Stimulated activated CD8-positive, alpha-beta memory T cell treated with anti-CD3 and anti-CD28 coated beads, Interleukin-15, amount 100 ng/mL, for 24 hours (primary cell): ENCODE results near the gene GBX2.
A peak's percentile ranks its signal among the peaks of the same experiment; 100 is the strongest.

ENCODE experiments used
- DNase-seq: peaks from one replicate; pipeline ENCODE4 v3.0.0-alpha.2; 2020; ENCODE audit warnings: low read depth

Gene GBX2

DNA sequence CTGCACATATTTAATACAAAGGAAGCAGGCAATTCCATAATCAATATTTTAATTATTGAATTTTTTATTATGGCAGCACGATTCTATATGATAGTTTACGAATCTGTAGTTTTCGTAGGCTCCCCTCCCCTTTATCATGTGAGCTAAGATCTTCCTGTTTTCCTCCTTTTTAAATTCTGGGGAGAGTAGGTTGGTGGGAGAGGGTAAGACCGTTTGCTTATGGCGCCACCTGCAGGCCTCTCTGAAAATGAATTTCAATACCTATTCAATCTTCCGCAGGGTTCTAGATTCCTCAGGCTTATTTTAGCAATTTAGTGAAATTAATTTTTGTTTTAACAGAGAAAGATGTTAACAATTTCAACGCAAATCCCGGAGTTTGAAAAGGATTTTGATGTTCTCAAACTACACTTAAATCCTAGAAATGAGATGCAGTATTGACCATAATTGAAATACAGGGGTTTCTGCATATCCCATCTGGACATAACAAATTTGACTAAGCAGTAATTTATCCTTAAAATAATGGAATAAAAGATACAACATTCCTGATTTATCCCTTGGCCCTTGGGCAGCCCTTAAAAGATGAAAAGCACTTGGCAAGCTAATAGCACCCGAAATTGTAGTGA lies 12.8 kb upstream of the GBX2 start:
- no peak for DNase-seq

DNA sequence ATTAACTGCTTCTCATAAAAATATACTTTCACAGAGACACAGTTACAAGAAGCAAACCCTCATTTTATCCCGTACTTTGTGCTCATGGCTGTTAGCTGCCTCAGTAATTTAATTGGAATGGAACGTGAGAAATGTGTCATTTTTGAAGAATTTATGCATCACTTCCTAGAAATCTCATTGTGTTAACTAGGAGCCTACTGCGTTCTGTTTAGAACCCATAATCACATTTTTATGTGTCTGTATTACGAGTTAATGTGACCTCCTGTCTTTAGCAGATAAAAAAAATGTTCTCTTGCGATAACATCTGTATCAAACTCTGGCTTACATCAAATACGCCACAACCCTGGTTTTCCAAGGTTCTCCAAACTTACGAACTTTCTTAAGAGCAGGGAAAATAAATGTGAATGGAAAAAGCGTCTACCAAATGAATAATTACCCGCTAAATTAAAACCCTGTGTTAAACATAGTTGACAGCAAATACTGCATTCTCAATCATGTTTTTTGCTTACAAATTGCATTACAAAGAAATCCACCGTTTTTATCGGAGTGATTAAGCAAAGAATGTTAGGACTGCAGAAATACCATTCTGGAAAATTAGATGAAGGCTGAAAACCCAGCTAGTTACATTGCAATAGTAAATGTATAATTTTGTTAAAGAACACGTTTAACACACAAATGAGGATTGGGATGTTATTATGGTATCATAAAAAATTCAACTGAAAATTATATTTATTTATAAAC lies 12.1 kb upstream of the GBX2 start:
- no peak for DNase-seq

DNA sequence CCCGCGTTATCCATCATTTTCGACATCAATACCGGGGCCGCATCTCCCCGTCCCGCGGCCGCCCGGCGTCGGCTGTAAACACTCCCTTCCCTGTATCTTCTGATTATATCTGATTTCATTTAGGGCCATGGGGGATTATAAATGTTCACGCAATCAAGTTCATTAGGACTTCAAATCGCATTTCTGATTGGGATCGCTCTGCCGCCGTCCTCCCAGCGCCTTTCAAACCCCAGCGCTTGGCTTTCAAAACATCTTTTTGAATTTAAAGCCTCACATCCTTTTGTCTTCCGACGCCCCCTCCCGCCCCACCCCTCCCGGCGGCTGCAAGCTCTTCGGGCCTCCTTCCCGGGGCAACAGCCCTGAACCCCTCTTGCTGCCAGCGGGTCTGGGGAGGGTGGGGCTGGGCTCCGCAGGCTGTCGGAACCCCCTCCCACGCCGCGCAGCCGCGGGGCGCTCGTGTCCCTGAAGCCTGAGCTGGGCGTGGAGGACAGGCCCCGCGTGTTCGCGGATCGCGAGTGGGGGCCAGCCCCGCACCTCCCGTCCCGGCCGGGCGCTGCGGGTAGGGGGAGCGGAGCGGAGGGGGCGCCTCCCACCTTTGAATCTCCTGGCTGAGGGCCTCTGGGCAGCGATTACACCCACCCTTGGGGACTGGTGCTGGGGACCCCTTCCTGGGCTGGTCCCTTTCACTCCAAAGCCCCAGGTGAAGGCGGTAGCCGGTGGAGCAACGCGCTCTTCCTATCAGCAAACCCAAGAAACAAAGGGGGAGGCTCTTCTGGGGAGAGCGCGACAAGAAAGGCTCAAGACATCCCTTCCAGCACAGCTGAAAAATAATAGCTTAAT lies 11.3 kb upstream of the GBX2 start:
- no peak for DNase-seq

DNA sequence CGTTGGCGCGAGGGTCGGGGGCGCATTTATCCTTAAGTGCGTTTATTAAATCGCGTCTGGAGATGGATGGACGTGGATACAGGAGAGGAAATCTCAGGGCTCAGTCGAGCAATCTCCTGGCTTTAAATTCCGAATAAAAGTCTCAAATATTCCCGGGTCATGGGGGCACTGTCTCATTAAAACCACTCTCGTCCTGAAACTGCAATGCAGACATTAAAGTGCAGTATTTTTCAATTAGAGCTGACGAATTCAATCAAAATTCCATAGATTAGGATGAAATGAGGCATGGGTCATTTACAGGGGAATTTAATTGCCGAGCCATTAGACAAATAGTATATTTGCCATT lies 10.7 kb upstream of the GBX2 start:
- DNase-seq = no peak

DNA sequence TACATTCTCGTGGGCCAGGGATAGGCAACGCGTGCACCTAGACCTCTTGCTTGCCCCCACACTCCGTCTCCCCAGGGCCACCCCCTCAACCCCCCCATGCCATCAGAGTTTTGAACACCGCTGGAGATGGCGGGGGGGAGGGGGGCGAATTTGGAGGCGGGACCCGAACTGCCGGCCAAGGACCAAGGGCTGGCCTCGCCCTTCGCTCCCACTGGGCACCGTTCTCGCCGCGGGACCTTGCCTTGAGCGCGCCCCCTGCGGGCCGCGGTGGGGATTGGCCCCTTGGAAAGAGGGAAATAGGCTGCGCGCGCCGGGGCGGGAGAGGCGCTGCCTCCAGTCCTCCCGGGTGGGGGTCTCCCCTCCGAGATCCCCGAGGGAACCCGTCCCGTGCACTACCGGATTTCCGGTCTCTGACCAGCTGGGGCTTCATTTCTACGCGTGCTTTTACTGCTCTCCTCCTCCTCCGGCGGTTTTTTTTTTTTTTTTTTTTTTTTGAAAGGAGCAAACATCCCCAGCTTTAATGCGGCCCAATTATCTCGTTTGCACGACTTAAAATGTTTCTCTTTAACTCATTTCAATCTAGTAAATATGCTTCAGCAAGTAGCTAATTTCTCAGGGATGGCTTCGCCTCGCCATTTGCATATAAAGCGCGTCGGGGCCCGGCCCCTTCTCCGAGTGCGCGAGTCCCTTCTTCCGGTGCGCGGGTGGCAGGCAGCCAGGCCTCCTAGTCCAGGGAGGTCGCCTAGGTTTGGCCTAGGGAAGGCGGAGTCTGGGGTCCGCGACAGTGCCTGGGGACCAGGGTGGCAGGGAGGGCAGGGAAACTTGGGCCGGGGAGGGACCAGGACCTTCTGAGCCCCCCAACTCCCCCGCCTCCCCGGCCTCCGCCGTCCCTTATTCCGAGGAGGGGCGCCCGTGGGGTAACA lies 10.0 kb upstream of the GBX2 start:
- DNase-seq = peak; percentile 21

DNA sequence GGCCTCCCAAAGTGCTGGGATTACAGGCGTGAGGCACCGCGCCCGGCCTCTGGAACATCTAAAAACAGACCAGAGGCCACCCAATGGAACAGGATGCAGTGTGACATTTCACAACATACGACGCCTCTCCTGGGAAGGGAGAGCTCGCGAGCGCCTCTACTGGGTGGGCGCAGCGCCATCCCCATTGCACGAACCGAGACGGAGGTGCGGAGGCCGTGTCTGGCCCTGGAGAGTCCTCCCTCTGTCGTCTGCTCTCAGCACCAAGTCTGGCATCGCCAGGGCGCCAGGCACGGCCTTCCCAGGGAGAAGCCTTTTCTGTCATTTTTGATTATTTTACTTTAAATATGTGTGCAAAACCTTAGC lies 9.4 kb upstream of the GBX2 start:
- no peak for DNase-seq

DNA sequence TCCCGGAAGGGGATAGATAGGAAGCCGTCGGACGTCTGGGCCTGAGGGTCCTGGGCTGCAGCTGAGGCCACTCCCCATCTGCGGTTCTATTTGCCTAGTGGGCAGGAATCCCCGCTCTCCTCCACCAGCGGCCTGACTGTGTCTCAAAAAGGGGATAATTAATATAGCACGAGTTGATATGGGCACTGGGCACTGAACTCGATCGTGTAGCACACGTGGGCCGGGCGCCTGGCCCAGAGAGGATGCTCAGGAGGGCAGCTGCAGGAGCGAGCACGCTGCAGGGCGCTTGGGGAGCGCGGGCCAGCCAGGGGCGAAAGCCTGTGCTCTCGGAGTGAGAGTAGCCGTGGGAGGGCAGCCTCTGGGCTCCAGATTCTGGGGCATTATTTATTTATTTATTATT lies 8.8 kb upstream of the GBX2 start:
- DNase-seq = no peak

DNA sequence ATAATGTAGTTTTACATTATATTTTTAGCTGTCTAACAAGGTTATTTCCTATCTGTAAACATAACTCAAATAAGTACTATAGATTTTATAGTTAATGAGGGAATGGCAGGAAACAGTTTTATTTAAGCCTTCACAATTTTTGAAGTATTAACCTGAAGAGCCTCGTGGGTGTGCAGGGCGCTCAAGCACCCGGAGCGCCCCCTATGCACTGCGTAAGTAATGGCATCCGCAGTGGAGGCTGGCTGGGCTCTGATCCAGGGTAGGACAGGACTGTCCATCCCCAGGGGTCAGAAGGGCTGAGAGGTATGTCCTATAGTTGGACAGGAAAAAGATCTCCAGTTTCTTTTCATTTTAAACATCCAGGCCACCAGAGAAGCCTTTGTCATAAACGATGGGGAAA lies 8.2 kb upstream of the GBX2 start:
- no peak for DNase-seq

DNA sequence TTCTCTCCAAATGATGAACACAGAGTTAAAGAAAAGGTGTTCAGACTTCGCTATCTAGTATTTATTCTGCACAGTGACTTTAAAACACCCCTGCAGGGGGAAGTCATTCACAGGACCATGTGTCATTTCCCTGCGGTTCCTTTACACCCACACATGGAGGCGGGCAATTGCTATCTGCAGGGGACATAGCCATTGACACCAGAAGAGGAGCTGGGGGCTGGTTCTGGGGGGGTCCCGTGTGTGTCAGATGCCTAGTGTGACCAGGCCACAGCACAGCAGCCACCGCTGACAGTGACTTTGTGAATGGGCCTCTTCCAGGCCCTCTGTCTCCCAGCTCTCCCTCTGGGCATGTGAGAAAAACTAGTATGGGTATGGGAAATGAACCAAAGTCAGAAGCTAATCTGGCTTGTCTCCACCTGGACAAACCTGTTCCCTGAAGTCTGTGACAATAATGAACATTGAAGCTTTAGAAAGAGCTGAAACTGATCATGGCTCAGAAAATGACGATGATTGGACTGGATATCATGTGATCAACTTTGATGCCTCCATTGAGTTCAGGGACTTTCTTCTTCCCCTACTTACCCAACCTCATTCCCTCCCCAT lies 7.5 kb upstream of the GBX2 start:
- no peak for DNase-seq

DNA sequence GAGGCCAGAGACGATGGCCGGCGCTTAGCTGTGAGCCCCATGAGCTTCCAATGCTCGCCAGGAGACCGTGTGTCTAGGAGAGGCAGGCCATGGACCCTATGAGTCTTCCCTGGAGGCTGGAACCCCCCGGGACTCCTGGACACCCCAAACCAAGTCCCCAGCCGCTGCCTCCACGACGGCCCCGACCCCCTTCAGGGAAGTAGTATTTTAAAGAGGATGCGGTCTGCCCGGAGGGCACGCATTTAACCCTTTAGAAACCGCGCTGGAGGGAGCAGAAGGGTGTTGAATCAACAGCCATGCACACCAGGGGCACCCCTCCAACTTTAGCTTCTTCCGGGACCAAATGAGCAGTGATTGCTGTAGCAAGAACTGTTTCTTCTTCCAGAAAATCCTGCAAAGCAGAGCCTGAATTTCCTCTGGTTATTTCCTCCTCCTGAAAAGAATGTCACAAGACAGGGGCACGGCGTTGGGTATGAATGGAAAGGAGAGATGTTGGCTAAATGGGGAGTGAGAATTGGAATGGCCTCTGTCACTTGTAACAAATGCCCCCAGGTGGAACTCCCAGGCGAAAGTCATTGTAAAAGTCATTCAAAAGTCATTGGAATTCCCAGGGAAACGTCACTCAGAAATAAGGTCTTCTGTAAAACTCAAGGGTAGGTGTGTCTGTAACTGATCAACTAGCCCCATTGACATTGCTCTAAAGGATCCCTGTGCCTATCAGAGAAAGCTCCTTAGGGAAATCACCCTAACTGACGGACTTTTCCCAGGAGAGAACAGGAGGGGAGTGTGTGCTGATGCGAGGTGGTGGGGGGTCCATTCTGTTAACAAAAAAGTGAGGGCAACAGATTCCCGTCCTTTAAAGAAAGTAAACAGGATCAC lies 5.8 kb upstream of the GBX2 start:
- no peak for DNase-seq

DNA sequence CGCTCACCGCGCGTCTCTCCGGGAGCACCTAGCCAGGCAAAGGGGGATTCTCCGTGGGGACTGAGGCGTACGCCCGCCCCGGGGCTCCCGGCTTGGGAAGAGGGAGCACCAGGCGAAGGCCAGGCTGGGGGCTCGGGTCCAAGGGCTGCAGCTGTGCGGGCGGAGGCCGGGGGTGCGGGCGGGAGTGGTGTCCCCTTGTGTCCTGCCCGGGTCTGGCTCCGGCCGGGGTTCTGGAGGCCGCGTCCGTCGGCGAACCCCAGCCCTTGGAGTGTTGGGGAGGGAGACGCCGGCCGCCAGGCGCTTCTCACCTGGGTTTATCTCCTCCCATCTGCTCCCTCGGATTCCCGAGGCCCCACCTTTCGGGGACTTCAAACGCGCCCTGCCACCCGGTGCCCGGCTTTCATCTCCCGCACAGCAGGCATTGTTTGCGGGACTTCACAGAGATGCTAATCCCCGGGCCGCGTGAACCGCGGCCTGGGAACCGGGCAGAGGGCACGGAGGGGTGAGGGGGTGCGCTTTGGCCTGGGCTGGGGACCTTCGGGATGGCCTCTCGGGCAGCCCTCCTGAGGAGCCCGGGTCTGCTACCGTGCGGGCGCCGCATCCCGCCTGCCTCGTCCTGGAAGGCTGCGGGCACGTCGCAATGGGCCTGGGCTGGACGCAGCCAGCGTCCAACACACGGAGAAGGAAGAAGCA lies 5.0 kb upstream of the GBX2 start:
- DNase-seq = no peak

DNA sequence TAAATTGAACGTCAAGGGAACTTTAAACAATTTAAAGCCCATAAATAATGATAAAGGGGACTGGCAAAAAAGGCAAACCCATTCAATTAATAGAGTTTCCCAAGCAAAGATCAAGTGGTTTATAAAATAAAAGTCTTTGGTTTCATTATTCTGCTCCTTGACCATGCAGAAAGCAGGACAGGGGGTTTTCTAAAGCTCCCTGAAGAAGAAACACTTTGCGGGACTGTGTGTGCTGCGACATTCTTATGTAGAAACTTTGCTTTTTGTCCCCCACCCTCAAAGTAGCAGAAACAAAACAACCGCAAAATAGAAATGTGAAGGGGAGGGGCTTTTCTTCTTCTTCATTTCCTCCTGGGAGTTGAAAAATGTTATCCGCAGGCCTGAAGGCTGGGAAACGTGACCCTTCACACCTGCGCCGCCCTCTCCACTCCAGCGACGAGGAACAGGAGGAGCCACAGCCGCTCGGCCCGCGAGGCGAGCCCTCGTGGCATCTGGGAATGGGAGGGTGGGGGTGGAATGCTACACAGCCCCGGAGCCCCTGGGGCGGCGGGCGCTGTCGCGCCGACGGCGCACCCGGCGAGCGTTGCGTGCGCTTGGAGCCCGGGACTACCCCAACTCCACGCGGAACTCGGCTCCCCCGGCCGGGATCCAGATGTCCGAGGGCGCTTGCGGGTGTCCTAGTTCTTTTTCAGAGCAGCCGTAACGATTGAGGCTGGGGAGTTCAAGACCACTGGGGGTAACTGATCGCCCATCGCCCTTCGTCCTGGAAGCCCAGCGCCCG lies 4.3 kb upstream of the GBX2 start:
- DNase-seq = no peak

DNA sequence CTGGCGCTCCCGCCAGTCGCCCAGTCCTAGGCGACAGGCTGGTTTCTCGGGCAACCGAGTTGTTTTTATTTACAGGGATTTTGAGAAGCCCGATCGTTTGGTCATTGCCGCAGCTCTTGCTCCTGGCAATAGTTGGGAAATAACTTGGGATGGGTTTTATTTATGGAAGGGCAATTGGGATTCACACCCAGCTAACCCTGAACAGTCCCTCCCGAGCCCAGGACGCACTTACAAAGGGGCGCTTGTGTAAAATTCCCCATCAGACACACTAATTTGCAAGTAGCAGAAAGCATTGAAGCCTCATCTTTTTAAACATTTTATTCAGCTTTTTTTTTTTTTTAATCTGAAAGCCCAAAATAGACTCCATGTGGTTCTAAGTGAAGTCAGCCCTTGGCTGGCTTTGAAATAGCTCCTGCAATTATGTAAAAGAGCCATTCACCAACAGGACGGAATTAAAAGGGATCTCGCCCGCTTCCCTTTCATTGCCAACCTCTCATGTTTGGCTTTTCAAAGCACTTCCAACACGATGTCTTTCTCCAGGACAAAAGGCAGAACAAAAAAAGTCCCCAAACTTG lies 3.6 kb upstream of the GBX2 start:
- no peak for DNase-seq

DNA sequence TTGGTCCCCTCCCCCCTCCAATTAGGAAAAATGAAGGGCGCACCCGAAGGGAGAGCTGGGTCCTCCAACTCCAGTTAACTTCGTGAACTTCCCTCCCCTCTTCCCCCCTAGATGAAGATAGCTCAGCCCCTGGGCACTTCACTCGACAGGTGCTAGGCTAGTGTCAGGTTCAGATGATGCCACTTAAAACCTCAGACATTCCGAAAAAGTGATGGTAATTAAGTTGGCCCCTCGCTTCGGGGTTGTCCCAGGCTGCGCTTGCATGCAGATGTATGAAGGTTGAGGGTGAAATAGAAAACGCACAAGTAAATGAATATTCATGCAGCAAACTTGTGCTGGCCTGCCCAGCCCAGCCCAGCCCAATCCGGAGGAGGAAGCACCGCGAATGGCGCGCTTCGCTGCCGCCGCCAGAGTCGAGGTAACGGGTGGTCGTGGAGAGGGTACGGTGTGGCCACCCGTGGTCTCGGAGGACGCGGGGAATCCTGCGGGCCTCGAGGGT lies 3.0 kb upstream of the GBX2 start:
- no peak for DNase-seq

DNA sequence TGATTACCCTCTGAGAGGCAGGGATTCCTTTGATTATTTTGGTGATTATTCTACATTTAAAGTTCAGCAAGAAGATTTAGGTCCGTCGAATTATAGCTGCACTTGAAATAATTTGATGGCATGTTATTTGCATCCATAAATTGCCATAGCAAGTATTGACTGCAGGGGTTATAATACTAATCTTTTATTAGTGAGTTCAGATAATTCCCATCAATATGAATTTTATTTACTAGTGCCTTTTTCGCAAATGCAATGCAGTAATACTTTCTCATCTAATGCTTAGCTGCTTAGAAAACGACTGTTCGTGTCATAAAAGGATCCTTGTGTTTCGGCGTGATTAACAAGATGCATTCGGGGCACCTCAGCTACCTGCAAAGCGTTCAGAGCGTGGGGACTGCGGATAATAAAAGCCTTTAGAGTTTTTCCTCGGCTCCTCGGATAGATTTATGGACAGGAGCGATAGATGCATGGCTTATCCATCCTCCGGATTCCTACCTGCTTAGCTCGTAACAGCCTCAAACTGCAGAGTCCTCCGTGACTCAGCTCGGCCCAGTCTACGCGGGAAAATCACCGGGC lies 2.5 kb upstream of the GBX2 start:
- no peak for DNase-seq

DNA sequence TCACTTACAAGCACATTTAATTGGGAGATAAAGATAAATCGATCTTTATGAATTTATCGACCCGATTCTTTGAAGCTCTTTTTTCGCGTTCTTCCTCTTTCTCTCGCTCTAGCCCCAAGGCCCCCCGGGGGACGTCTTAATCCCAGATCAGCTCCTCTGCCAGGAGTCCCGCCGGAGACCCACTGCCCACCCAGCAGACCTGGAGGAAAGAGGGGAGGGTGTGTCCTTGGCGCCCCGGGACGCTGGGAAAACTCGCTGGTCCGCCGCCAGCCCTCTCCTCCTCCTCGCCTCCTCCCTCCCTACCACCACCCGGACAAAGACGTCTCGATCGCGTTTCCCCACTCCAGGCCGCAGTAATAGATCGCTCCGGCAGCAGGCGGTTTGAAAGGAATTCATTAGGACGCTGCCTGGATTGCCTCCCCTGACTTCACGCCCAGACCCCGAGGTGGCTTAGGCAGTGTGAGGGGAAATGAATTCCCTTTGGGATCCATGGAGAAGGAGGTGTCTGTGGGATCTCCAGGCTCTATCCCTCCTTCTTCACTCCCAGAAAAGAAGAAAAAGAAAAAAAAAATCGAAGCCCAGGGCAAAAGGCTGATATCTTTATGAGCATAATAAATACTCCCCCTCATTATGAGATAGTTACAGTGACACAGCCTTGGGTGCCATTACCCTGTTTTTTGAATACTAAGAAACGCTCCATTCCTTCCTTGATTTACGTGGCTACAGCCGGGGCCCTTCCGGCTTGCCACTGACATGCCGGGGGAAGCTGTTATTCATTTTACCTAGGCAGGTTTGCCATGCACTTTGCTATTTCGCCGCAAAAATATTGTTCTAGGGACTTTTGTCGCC lies 1.8 kb upstream of the GBX2 start:
- DNase-seq = no peak

DNA sequence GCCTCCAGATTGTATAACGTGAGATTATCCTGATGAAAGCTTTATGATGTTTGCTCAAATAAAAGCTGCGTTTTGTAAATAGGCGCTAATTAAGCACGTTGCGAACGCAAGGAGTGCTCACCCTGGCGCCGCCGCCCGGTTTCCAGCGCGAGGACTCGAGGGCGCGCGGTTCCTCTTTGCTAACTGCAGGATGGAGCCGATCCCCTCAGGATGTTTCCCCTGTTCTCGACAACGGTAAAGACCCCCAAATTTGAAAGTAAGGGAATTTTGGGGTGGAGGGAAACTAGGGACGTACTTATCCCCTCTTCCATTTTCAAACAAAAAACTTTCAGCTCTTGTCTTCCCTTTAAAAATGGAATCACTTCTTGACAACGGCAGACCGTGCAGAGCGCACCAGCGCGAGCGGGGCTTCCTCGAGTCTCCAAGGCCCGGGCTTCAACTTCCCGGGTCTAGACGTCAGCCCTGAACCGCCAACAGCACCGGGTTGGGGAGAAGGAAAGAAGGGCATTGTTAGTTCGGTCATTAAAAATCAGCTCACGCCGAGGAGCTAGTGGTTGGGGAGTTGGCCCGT lies 1.1 kb upstream of the GBX2 start:
- no peak for DNase-seq
